GM19372 (cell line): ENCODE data around the gene PEX5.

Experiments used
- ATAC-seq: cut with Tn5 transposase; IDR thresholded peaks from one replicate; pipeline ENCODE4 v1.9.1; 2021; ENCODE audit warnings: mild to moderate bottlenecking, low read depth, moderate library complexity; ENCODE audit not compliant: unreplicated experiment

The PEX5 gene

DNA sequence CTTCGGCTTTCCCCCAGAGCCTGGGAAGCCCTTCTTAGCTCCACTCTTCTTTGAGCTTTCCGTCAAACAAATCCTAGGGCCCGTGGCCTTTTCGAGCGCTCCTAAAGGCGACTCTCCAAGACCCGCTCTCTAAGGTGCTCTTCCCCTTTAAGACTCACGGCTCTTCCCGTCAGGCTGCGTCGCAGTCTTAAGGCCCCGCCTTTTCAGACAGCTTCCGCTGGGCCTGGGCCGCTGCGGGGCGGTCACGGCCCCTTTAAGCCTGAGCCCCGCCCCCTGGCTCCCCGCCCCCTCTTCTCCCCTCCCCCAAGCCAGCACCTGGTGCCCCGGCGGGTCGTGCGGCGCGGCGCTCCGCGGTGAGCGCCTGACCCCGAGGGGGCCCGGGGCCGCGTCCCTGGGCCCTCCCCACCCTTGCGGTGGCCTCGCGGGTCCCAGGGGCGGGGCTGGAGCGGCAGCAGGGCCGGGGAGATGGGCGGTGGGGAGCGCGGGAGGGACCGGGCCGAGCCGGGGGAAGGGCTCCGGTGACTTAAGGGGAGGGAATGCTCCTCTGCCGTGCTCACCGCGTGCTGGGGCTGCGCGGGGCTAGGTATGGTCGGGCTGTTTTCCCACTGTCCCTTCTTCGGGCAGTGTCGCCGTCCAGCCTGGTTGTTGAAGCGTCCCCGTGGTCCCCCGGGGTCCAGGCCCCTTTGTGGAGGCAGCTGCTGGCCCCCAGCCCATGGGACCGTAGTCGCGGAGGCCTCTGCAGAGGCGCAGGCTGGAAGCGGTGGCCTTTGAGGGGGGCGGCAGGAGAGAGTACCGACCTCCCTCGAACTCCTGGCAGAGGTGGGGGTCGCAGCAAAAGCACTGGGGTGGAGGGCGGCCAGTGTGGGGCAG, at the start of gene PEX5:
PEX5 (plus strand) TSS at position 289 of the 870 bp plus-strand sequence. CDS start 692 bp downstream, outside the sequence.
- ATAC-seq: peak; percentile 94

DNA sequence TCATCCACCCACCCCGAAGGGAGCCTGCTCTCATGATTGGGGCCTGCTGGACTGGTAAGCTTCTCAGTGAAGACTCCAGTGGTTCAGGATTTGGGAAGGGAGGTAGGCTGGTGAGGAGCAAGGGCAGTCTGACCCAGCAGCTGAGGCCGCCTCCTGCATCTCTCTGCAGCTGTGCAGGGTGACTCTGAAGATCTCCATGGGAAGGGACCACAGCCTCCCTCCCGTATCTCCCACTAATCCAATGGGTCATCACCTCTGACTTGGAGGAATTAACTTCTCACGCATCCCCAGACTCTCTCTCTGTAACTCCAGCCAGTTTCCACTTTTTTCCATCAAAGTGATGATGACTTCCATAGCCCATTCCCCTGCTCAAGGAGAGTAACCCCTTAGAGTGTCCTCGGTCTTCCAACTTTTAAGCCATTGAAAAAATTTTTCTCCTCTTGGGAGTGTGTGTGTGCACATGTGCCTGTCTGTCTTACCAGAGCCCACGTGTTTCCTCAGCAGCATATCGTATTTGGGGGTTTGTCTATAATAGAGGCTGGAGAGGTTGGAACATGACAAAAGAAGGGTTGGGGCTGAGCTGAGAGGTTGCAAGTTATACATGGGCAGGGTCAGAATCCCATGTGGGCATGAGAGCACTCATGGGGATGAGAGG, 48.0 kb upstream of the PEX5 start:
- no peak for ATAC-seq

DNA sequence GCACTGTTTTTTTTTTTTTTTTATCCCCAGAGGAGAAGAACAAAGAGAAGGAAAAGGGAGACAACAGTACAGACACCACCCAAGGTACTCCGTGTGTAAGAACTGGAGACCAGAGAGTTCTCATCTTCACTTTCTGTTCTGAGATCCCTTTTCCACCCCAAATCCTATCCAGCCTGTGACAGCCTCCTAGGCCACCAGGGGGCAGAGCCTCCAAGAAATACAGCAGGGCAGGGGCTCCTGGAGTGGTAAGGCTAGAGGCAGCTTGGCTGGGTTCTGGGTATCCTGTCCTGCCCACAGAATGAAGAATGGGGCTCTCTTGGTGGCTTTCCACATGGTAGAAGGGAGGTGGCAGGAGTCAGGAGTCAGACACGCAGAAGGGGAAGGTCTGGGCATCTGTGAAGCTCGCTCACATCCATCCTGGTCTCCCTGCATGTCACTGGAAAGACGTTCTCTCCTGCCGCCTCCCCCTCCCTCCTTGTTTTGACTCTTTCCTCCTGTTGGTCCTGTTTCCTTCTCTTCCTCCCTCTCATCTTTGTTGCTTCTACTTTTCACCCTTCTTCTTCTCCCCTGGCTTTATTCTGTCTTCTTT, 47.3 kb upstream of the PEX5 start:
- ATAC-seq: no peak

DNA sequence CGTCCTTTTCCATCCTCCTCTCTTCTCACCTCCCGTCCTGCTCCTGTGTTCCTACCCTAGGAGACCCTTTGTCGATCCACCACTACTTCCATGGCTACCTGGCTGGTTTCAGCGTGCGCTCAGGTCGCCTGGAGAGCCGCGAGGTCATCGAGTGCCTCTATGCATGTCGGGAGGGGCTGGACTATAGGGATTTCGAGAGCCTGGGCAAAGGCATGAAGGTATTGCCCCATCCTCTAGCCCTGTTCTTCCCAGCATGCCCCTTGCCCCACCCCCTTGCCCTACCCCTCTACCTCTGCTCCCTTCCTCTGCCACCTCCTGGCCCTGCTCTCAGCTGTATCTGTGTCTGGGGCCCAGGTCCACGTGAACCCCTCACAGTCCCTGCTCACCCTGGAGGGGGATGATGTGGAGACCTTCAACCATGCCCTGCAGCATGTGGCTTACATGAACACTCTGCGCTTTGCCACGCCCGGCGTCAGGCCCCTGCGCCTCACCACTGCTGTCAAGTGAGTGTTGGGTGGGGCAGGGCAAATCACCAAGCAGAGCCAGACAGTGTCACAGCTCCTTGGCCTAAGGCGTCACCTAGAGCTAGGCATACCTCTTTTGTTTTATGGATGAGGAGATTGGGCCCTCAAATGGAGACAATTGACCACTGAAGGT, 46.5 kb upstream of the PEX5 start:
- no peak for ATAC-seq

DNA sequence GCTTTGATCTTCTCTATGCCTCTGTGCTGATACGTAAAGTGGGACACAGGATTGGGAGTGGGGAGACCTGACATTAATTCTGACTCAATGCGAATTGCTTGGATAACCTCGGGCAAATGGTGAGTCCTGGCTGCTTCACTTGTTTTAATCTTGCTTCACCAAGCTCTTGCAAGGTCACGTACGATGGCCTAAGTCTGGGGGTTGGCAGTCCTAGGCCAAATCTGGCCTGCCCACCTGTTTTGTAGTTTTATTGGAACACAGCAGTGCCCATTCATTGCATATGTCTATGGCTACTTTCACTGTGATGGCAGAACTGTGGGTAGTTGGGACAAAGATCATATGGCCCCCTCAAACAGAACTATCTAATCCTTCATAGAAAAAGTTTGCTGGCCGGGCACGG, 45.9 kb upstream of the PEX5 start:
- ATAC-seq: no peak

DNA sequence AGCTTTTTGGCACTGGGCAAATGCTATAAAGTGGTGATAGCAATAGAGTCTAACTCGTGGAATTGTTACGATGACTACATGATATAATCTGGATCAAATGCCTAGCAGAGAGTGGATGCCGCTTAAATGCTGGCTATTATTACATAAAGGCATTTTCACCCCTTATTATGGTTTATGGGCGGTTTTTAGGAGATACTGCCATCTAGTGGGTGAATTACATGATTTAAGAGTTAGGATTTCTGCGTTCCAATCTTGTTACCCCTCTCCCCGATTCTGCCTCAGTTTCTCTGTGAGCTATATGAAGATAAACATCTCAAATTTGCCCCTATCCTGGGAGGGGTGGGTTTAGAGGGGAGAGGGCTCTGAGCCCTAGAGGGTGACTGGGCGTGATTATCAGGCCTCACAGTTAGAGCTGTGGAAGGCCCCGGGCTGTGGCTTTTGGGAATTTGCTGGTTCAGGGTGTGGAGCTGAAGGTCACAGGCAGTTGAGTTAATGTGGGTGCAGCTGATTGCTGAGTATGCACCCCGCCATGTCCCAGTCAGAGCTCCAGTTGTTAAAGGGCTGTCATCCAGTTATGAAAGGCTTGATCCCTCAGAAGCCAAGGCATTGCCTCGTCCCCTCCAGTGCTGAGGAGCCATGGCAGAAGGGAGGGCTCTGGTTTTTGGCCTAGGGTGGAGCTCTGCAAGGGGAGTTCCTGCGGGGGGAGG, 44.9 kb upstream of the PEX5 start:
- no peak for ATAC-seq

DNA sequence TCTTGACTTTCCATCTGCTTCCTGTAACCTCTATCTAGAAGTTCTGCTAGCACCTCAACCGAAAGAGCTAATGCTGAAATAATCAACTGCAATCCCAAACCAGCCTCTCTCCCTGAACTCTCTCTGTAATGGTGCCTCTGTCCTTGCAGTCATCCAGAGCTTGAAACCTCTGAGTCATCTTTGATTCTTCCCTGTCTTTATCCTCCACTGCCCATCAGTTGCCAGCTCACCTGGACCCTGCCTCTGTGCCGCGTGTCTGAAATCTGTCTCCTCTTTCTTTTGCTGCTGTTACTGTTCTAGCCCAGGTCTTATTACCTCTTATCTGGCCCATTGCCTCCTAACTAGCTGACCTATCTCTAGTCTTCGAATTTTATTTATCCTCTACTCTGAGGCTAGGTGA, 43.8 kb upstream of the PEX5 start:
- ATAC-seq: no peak

DNA sequence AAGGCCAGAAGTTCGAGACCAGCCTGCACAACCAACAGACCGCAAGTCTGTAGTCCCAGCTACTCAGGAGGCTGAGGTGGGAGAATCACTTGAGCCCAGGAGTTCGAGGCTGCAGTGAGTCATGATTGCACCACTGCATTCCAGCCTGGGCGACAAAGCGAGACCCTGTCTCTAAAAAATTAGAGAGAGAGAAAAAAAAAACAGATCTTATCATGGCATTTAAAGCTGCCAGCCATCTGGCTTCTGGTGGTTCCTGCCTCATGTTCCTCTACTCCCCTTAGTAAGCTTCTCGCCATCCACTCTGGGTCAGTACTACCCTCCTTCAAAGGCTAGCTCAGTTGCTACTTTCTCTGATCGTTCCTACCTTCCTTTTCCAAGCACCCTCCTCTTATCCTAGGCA, 43.3 kb upstream of the PEX5 start:
- no peak for ATAC-seq

DNA sequence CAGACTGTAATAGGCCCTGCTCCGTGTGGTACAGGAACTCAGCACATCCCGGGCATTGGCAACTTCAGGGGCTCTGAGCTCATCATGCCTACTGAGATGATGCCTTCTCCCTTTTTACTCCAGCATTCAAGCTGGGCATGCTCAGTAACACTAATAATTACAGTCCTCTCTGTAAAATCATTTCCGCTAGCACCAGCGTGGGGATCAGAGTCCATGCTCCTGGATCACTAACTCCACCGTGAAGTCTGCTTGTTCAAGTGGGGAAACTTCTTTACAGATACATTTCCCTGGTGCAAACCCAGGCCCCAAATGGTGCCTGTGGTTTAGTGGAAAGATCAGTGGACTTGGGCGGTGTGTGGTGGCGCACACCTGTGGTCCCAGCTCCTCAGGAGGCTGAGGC, 42.6 kb upstream of the PEX5 start:
- ATAC-seq: no peak

DNA sequence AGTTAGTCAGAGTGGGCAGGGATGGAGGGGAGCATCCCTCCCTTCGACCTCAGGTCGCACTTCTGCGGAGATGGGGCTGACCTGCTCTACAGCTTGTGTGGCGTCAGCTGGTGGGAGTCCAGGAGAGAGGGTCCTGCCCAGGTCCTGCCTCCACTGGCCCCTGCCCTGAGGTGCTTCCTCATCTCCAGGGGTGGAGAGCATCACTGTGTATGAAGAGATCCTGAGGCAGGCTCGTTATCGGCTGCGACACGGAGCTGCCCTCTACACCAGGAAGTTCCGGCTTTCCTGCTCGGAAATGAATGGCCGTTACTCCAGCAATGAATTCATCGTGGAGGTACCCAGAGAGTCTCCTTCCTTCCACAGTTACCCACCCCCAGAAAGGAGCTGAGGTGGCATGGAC, 39.1 kb upstream of the PEX5 start:
- ATAC-seq: no peak

DNA sequence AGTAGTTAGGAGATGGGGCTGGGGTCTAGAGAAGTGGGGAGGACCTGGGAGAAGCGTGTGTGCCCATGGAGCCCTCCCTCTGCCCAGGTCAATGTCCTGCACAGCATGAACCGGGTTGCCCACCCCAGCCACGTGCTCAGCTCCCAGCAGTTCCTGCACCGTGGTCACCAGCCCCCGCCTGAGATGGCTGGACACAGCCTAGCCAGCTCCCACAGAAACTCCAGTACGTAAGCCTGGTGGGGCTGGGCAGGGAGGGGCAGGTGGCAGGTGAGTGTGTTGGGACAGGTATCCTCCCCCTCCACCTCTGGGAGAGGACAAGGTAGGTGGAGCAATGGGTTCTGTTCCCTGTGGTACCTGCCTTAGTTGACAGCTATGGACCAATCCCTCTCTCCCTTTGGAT, 38.6 kb upstream of the PEX5 start:
- ATAC-seq: no peak

DNA sequence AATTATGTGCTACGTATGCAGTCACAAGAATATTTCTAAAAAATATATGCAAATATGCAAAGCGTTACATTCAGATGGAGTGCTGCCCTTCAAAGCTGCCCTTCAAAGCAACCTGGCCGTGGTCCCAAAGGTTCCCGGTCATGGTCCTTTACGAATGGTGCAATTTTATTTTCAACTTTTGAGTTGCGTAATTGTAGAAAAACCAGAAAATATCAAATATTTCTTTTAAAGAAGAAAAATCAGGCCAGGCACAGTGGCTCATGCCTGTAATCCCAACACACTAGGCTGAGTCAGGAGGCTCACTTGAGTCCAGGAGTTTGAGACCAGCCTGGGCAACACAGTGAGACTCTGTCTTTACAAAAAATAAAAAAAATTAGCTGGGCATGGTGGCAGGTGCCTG, 38.0 kb upstream of the PEX5 start:
- ATAC-seq: no peak

DNA sequence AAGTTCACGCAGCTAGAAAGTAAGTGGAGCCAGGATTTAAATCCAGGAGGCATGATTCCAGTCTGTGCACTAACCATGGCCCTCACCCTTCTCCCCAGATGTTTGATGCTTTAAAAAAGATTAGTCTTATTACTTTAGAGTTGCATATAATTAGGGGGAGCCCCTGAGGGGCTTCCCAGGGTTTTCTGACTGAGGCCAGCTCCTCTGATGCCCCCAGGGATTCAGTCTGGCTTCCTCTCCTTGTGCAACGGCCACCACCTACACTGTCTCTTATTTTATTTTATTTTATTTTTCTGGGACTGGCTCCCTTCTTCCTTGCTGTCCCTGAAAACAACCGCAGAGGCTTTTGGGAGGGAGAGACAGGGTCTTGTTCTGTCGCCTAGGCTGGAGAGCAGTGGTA, 36.7 kb upstream of the PEX5 start:
- ATAC-seq: no peak

DNA sequence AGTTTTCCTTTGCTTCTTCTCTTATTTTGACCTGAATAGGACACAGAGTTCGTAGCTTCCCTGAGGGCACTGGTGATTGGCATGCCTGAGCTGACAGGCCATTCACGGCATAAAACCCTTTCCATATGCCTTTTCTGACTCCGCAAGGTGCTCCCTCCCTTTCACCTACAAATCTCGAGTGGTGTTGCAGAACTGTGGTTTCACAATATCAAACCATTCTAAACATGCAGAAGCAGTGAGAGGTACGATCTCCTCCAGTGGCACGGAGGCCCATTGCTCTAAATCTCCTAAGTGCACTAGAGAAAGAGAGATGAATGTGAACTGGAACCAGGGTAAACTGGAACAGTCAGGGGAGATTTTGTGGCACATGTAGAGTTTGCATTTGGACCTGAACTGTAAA, 35.4 kb upstream of the PEX5 start:
- no peak for ATAC-seq

DNA sequence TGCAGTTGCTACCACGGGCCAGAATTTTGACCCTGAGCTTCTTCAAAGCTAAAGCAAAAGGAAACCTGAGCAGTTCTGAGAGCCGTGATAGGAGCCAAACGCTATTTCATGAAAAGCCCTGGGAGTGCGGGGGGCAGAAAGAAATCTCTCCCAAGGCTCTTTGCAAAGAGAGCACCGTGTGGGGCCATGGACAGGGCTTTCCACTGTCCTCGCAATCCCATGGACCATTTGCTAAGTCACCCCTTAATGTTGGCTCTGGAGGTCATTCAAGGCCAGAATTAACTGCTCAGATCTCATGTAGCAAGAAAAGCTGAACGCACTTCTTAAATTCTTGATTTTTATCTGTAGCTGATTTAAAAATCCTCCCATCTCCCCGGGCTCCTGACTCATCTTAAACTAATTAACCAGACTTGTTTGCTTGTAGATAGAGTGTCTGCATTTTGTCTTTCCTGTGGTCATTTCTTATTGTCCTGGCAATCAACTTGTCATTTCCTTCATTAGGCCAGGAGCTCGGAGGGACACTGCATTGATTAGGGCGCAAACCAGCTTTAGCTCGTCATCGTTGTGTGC, 34.5 kb upstream of the PEX5 start:
- no peak for ATAC-seq

DNA sequence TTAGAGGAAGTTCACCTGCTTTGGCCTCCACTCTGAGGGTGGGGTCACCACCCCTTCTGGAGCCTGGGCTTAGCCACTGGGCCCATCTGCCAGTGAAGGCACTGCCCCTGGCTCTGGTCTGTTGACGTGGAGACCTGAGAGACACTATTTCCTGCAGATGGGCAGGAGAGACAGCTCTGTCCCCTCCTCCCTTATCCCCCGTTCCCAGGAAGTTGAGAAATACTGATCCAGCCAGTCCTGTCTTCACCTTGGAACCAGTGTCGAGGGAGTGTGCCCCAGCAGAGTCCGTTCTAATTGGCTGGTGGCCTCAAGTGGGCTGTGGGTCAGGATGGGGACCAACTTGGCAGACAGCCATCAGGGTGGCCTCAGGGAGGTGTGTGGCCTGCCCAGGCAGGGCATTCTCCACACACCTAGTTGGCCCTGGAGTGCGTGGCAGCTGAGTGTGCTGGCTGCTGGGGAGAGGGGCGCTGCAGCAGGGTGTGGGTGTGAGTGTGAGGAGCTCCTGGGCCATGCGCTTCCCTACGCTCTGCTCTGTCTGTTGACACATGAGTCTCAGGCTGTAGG, 33.9 kb upstream of the PEX5 start:
- no peak for ATAC-seq

DNA sequence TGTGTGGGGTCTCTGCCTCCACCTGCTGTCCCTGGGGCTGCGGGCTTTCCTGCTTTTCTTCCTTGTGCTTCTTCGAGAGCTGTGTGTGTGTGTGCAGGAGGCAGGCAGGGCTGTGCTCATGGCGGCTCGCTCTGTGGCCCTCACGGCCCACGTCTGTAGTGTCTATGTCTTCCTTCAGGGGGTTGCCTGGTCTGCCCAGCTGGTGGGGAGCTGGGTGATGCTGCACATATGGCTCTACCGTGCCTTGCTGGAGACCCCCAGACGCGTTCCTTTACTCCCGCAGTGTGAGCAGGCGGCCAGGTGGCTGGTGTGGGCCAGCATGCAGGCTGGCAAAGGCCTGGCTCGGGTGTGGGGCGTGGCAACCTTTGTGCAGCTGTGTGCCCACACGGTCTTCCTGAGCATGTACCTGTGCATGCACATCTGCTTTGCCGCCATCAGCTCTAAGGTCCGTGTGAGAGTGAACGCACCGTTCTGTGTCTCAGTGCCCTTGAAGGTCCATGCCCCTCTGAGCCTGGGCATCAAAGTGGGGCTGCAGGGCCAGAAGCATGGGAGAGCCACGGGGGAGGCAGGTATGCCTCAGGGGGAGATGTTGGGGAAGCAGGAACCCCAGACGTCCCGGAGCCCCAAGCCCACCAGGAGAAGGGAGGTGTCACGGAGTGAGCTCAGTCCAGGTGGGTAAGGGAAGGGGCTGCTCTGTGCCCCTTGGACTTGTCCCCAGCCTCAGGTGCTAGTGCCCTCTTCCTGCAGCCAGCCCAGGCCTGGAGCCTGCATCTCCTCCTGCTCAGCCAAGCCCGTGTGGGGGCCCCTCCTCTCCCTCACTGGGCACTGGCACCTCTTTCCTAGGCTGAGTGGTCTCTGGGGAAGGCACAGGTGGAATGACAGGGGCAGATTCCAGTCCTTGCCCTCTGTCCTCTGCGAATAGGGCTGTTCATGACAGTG, 33.0 kb upstream of the PEX5 start:
- no peak for ATAC-seq

DNA sequence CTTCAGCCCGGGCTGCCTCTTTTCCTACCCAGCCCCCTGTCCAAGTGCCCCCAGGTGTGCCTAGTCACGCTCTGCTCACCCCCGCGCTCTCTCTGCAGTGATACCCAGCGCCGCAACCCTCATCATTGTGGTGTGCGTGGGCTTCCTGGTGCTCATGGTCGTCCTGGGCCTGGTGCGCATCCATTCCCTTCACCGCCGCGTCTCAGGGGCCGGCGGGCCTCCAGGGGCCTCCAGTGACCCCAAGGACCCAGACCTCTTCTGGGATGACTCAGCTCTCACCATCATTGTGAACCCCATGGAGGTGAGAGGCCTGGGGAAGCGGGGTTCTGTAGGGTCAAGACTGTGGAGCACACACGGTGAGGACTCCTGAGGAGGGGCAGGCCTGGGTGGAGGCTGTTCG, 32.1 kb upstream of the PEX5 start:
- no peak for ATAC-seq
